K562 (cell line): ENCODE results near the gene ATP6V0E1. TPM values are rescaled to one million over a fixed set of nuclear protein-coding genes. Genes with fewer than 3 reads are reported as not detected.

Experiments
- BHLHE40 ChIP-seq: IDR thresholded peaks from 2 replicates; pipeline ENCODE4 v1.6.1; 2011; ENCODE audit warnings: low read length, improper control_type of control experiment
- CCNT2 ChIP-seq: IDR thresholded peaks from 2 replicates; pipeline ENCODE4 v1.6.1; 2011; ENCODE audit warnings: borderline replicate concordance, low read depth, mild to moderate bottlenecking, moderate library complexity, mixed read lengths, low read length; ENCODE audit not compliant: insufficient read length; ENCODE audit errors: extremely low read depth
- CEBPG ChIP-seq, 3 experiments: fragments of 200-800 bp in 1 of 3; sonication (Bioruptor generic) in 1 of 3; sonication (generic) in 1 of 3; formaldehyde crosslinking in 1 of 3; IDR thresholded peaks in 2 of 3; conservative IDR thresholded peaks in 1 of 3; 2 replicates each; pipeline versions ENCODE4 v1.6.1 to v1.8.0; 2016 to 2022; ENCODE audit warnings: missing compliant biosample characterization in 2 of 3, missing genetic modification characterization in 2 of 3, mild to moderate bottlenecking in 1 of 3, missing genetic modification reagents in 1 of 3
- COPS2 ChIP-seq: fragments of 450-650 bp; conservative IDR thresholded peaks from 2 replicates; pipeline ENCODE4 v1.6.1; 2016; ENCODE audit warnings: mild to moderate bottlenecking, moderate library complexity
- DNMT1 ChIP-seq: fragments of 450-650 bp; IDR thresholded peaks from 2 replicates; pipeline ENCODE4 v1.6.1; 2016; ENCODE audit warnings: antibody characterized with exemption, mild to moderate bottlenecking
- HCFC1 ChIP-seq: IDR thresholded peaks from 2 replicates; pipeline ENCODE4 v1.6.1; 2012; ENCODE audit warnings: low read depth, low read length, improper control_type of control experiment
- MIER1 ChIP-seq: fragments of 450-650 bp; IDR thresholded peaks from 2 replicates; pipeline ENCODE4 v1.6.1; 2016; ENCODE audit warnings: antibody characterized with exemption, mild to moderate bottlenecking, low read depth
- PHTF2 ChIP-seq: fragments of 250-450 bp; sonication (Bioruptor Pico); IDR thresholded peaks from 2 replicates; pipeline ENCODE4 v1.5.0; 2021; ENCODE audit warnings: mild to moderate bottlenecking
- SREBF1 ChIP-seq: fragments of 150-350 bp; IDR thresholded peaks from 2 replicates; pipeline ENCODE4 v1.6.1; 2014; ENCODE audit warnings: antibody characterized with exemption, low read depth, low read length, borderline replicate concordance
- SUPT5H ChIP-seq: fragments of 450-650 bp; IDR thresholded peaks from 2 replicates; pipeline ENCODE4 v1.6.1; 2016
- TAF15 ChIP-seq: fragments of 200-400 bp; formaldehyde crosslinking; IDR thresholded peaks from 2 replicates; pipeline ENCODE4 v1.6.1; 2017; ENCODE audit warnings: mild to moderate bottlenecking, low read depth, low read length, moderate library complexity
- ZZZ3 ChIP-seq: fragments of 450-650 bp; IDR thresholded peaks from 2 replicates; pipeline ENCODE4 v1.6.1; 2016; ENCODE audit warnings: antibody characterized with exemption, mild to moderate bottlenecking, moderate library complexity
- polyA plus RNA-seq, 8 experiments: library from polyadenylated mRNA; depleted of rRNA in 4 of 8; stranded (reverse) in 5 of 8; unstranded in 3 of 8; fragments of >200 nt; fragmentation: Nextera tagmentation in 2 of 8; fragmentation: Illumina TruSeq in 1 of 8; extraction: Ambion mirVana in 2 of 8; extraction: Trizol in 1 of 8; gene quantifications; 2 replicates each; pipeline versions ENCODE4 v1.2.1 to v1.2.3, GENCODE V29; 2011 to 2014; ENCODE audit warnings: inconsistent platforms in 1 of 8, missing spikeins in 1 of 8
- total RNA-seq, 7 experiments: library from RNA; depleted of rRNA in 6 of 7; stranded (reverse); fragments of >200 nt in 6 of 7; fragmentation: Illumina TruSeq in 2 of 7; extraction: Trizol in 2 of 7; gene quantifications; 2 replicates each; pipeline versions ENCODE4 v1.2.1 to v1.2.3, GENCODE V29; 2011 to 2021; ENCODE audit warnings: low replicate concordance in 1 of 7
- TF ChIP-seq, protein P1 (sequence below), 2 experiments: fragments of 450-650 bp; IDR thresholded peaks; 2 replicates each; pipeline ENCODE4 v1.6.1; 2016
- TF ChIP-seq, protein P2 (sequence below): fragments of 250-450 bp; sonication (Bioruptor Pico); IDR thresholded peaks from 2 replicates; pipeline ENCODE4 v1.4.0; 2020; ENCODE audit warnings: mild to moderate bottlenecking, moderate library complexity, borderline replicate concordance
- TF ChIP-seq, protein P3 (sequence below): fragments of 250-450 bp; sonication (Bioruptor Pico); IDR thresholded peaks from 2 replicates; pipeline ENCODE4 v1.8.0; 2022; ENCODE audit warnings: inconsistent platforms, mild to moderate bottlenecking, moderate library complexity, borderline replicate concordance

Gene ATP6V0E1
- total and polyA plus RNA-seq, 9 of the 15 experiments (the other 6 are each of a cell fraction or from before 2014, with no cell fraction given), result 63.8 to 395 (median 112) TPM

DNA sequence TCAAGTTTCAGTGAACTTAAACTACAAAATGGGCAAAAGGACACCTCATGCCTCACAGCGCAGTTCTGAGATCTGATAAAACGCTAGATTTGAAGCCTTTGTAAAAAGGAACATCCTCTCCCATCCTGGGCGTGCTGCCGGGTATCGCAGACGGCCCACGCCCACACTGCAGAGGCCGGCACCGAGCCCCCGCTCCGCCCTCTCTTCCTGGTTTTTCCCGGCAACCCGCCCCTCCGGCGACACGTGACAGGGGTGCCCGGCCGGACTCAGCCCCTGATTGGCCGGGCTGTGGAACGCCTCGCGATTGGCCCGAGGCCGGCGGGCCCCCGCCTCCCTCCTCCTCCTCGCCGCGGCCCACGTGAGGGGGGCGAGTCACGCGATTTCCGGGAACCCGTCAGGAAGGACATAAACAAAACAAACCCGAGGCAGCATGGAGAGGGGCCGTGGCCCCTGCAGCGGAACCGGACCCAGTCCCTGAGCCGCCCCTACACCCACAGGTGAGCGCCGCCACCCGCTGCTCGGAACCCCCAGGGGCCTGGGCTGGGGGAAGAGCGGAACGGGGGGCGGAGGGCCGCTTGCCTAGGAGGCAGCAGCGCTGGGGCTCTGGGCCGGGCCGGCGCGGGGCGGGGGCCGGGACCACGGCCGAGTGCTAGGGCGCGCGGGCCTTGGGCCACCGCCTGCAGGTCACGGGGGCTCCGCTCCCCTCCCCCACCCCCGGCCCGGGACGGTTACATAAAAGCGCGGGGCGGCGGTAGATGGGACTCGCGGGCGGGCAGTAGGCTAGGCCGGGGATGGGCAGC is 72.6 kb downstream of the ATP6V0E1 start, which contains the start of gene CREBRF (continued):
- TF ChIP-seq, protein P1, sequence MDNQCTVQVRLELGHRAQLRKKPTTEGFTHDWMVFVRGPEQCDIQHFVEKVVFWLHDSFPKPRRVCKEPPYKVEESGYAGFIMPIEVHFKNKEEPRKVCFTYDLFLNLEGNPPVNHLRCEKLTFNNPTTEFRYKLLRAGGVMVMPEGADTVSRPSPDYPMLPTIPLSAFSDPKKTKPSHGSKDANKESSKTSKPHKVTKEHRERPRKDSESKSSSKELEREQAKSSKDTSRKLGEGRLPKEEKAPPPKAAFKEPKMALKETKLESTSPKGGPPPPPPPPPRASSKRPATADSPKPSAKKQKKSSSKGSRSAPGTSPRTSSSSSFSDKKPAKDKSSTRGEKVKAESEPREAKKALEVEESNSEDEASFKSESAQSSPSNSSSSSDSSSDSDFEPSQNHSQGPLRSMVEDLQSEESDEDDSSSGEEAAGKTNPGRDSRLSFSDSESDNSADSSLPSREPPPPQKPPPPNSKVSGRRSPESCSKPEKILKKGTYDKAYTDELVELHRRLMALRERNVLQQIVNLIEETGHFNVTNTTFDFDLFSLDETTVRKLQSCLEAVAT (IDR thresholded peaks at IDR 0.05), result no peak
- TF ChIP-seq ZZZ3 (no peak), SREBF1 (peak; percentile 91), DNMT1 (no peak), CEBPG (CRISPR knock-in tag; IDR thresholded peaks at IDR 0.05) (no peak), CEBPG (tag; conservative IDR thresholded peaks at IDR 0.05 in 1 of 2, IDR thresholded peaks at IDR 0.05 in 1 of 2) (no peak), HCFC1 (peak; percentile 74), MIER1 (no peak), PHTF2 (CRISPR knock-in tag) (no peak), SUPT5H (peak; percentile 51; the same call in 1 of the 2 replicates), COPS2 (no peak), TAF15 (no peak), CCNT2 (peak; percentile 91), BHLHE40 (peak; percentile 99)
- TF ChIP-seq, protein P2, sequence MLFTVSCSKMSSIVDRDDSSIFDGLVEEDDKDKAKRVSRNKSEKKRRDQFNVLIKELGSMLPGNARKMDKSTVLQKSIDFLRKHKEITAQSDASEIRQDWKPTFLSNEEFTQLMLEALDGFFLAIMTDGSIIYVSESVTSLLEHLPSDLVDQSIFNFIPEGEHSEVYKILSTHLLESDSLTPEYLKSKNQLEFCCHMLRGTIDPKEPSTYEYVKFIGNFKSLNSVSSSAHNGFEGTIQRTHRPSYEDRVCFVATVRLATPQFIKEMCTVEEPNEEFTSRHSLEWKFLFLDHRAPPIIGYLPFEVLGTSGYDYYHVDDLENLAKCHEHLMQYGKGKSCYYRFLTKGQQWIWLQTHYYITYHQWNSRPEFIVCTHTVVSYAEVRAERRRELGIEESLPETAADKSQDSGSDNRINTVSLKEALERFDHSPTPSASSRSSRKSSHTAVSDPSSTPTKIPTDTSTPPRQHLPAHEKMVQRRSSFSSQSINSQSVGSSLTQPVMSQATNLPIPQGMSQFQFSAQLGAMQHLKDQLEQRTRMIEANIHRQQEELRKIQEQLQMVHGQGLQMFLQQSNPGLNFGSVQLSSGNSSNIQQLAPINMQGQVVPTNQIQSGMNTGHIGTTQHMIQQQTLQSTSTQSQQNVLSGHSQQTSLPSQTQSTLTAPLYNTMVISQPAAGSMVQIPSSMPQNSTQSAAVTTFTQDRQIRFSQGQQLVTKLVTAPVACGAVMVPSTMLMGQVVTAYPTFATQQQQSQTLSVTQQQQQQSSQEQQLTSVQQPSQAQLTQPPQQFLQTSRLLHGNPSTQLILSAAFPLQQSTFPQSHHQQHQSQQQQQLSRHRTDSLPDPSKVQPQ, result peak; percentile 95
- TF ChIP-seq, protein P3, sequence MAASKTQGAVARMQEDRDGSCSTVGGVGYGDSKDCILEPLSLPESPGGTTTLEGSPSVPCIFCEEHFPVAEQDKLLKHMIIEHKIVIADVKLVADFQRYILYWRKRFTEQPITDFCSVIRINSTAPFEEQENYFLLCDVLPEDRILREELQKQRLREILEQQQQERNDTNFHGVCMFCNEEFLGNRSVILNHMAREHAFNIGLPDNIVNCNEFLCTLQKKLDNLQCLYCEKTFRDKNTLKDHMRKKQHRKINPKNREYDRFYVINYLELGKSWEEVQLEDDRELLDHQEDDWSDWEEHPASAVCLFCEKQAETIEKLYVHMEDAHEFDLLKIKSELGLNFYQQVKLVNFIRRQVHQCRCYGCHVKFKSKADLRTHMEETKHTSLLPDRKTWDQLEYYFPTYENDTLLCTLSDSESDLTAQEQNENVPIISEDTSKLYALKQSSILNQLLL, result no peak
